ENCODE data around the gene FNDC3A.

FNDC3A gene

DNA sequence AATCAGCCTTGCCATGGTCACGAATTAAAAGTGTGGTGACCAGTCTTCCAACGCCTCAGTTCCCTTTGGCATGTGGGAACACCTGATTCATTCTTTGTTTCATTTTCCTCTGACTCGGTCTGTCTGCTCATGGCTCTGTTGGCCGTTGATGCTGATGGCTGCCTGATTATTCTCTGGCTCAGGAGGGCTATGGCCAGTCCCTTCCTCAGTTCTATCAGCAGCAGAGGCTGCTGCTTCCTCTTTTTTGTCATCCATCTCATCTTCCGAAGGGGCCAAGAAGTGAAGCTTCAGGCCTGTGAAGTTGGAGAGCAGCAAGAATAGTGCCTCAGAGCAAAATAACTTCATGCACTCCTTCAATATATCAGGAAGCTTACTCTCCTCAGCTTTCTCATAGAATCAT, 235.0 kb downstream of the FNDC3A start:
- Histone ChIP-seq H3K9me3 (ENCODE audit: control insufficient read depth, low read length) (no peaks in the 10 kb centered on the region), H3K4me3 (ENCODE audit: low read length) (no peak overlapping the region), H3K9ac (ENCODE audit: low read length) (no peak overlapping the region), H3K36me3 (ENCODE audit: control insufficient read depth, insufficient read depth, low read length, severe bottlenecking) (peaks cover 36% of the 10 kb centered on the region), H3K27me3 (replicated peaks; ENCODE audit: control insufficient read depth, insufficient read depth, low read length) (no peaks in the 10 kb centered on the region), H3K4me1 (ENCODE audit: control insufficient read depth, insufficient read depth, low read length) (peaks cover 3% of the 10 kb centered on the region)
- DNase-seq (ENCODE audit: low read depth), result no peak

DNA sequence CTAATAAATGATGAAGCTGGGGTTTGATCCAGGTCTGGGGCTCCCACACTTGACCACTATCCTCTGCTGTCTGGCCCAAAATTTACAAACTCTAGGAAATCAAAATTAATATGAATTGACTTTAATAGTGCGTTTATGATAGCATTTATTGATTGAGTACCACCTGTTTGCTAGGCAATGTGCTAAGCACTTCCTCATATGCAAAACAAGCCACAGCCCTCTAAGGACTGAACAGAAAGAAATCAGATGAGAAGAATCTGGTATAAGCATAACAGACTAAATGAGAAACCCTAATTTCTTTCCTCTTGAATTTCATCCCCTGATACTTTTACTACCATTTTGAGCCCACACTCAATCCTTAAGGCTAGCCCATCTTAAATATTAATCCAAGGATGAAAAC, 237.8 kb downstream of the FNDC3A start:
- H3K9me3 ChIP-seq (ENCODE audit: control insufficient read depth, low read length), result no peaks in the 10 kb centered on the region
- DNase-seq (ENCODE audit: low read depth), result no peak
- no peak overlapping the region for H3K9ac ChIP-seq (ENCODE audit: low read length)
- H3K4me3 ChIP-seq (ENCODE audit: low read length), result no peak overlapping the region
- peaks cover 14% of the 10 kb centered on the region for H3K27me3 ChIP-seq (replicated peaks; ENCODE audit: control insufficient read depth, insufficient read depth, low read length)
- H3K36me3 ChIP-seq (ENCODE audit: control insufficient read depth, insufficient read depth, low read length, severe bottlenecking), result peaks cover 11% of the 10 kb centered on the region
- peaks cover 3% of the 10 kb centered on the region for H3K4me1 ChIP-seq (ENCODE audit: control insufficient read depth, insufficient read depth, low read length)

DNA sequence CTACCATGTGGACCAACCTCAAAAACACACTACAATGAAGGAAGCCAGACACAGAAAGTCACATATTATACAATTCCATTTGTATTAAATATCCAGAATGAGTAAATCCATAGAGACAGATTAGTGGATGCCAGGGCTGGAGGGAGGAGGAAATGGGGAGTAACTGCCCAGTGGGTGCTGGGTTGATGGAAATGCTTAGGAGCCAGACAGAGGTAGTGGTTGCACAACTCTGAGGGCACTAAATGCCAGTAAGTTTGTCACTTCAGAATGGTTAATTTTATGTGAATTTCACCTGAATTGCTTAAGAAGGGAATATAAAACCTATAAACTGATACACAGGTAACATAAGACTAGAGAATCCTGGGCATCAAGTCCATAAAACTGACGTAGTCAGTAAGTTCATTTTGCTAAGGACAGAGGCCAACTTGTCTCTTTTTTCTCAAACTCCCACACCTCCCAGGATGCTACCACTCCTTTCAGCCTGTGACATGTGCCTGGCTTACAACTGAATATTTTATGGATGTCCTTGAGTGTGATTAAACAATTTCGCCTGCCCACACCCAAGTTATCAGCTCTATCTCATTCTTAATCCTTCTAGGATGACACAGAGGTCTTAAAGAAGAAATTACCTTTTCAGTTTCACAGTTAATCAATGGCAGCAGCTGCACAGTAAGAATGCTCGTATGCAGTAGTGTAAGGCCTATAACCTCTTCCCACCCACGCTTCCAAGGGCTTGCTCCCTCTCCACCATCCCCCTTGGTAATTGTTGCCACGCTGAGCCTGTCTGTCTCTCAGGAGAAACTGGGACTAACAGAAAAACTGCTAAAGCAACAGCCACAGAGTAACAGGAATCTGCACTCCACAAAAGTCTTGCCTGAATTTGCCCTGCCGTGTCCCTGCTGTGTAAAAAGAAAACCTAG, 238.5 kb downstream of the FNDC3A start:
- Histone ChIP-seq H3K9me3 (ENCODE audit: control insufficient read depth, low read length) (no peaks in the 10 kb centered on the region), H3K4me3 (ENCODE audit: low read length) (no peak overlapping the region), H3K36me3 (ENCODE audit: control insufficient read depth, insufficient read depth, low read length, severe bottlenecking) (peaks cover 6% of the 10 kb centered on the region), H3K4me1 (ENCODE audit: control insufficient read depth, insufficient read depth, low read length) (peaks cover 3% of the 10 kb centered on the region), H3K27me3 (replicated peaks; ENCODE audit: control insufficient read depth, insufficient read depth, low read length) (peaks cover 21% of the 10 kb centered on the region), H3K9ac (ENCODE audit: low read length) (no peak overlapping the region)
- DNase-seq (ENCODE audit: low read depth), result no peak

DNA sequence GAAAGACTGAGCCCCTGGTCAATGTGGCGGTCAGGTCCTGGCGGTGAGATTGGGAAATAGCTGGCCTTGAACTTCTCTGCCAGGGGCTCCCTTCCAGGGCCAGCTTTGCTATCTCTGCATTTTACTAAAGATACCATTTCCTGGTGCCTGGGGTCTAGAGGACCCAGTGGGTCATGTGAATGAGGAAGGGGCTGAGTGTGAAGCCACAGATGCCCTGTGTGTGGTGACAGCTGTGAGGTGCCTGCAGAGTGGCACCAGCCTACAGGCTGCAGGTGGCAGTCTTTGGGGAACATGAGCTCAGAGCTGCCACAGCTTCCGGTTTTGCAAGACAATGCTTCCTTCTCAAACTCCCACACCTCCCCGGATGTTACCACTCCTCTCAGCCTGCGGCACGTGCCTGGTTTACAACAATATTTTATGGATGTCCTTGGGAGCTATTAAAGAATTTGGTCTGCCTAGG, 239.2 kb downstream of the FNDC3A start:
- H3K4me1 ChIP-seq (ENCODE audit: control insufficient read depth, insufficient read depth, low read length), result peaks cover 3% of the 10 kb centered on the region
- no peaks in the 10 kb centered on the region for H3K9me3 ChIP-seq (ENCODE audit: control insufficient read depth, low read length)
- H3K9ac ChIP-seq (ENCODE audit: low read length), result no peak overlapping the region
- H3K27me3 ChIP-seq (replicated peaks; ENCODE audit: control insufficient read depth, insufficient read depth, low read length), result peaks cover 26% of the 10 kb centered on the region
- DNase-seq (ENCODE audit: low read depth), result no peak
- no peak overlapping the region for H3K4me3 ChIP-seq (ENCODE audit: low read length)
- no peaks in the 10 kb centered on the region for H3K36me3 ChIP-seq (ENCODE audit: control insufficient read depth, insufficient read depth, low read length, severe bottlenecking)

DNA sequence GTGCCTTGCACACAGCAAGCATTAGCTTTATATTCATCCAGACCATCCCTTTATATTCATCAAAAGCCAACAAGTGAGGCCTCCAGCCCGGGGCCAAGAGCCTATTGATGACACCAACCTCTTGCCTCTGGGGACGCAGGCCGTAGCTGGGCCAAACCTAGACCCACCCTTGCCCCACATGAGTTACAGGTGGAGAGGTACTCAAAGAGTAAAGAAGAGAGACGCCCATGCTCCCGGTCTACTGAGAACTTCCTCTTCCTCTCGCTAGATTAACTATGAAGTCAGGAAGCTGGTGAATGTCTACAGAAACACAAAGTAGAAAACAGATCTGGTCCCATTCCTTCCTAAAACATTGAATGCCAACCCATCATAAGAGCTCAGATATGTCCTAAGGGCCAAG, 240.6 kb downstream of the FNDC3A start:
- Histone ChIP-seq H3K27me3 (replicated peaks; ENCODE audit: control insufficient read depth, insufficient read depth, low read length) (peaks cover 39% of the 10 kb centered on the region), H3K9me3 (ENCODE audit: control insufficient read depth, low read length) (no peaks in the 10 kb centered on the region)
- DNase-seq (ENCODE audit: low read depth), result no peak

DNA sequence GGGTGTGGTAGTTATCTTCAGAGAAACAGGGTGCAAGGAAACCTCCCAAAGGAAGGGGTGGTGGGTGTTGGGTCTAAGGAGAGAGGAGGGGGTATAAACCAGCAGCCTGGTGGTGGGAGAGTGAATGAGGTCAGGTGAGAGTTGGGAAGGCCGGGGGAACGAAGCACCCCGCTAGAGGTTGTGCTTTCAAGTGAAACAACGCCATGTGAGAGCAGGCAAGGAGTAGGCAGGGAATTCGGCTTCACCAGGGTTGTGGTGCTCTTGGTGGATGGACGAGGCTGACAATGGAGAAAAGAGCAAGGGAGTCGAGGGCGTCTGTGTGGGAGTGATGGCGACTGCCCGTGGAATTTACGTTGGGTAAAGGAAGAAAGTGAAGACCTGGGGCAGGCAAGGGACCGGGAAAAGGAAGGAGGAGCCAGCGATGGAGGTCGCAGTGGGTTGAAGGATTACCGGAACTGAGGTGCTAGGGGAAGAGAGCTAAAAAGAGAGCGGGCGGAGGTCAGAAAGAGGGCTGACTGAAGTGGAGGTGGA, 242.3 kb downstream of the FNDC3A start:
- Histone ChIP-seq H3K9me3 (ENCODE audit: control insufficient read depth, low read length) (no peaks in the 10 kb centered on the region), H3K36me3 (ENCODE audit: control insufficient read depth, insufficient read depth, low read length, severe bottlenecking) (no peaks in the 10 kb centered on the region), H3K4me3 (ENCODE audit: low read length) (no peak overlapping the region), H3K4me1 (ENCODE audit: control insufficient read depth, insufficient read depth, low read length) (peaks cover 3% of the 10 kb centered on the region), H3K27me3 (replicated peaks; ENCODE audit: control insufficient read depth, insufficient read depth, low read length) (peaks cover 55% of the 10 kb centered on the region), H3K9ac (ENCODE audit: low read length) (no peak overlapping the region)
- no peak for DNase-seq (ENCODE audit: low read depth)

More for the DNA sequence above, 240.6 kb downstream of the FNDC3A start:
- Histone ChIP-seq H3K36me3 (ENCODE audit: control insufficient read depth, insufficient read depth, low read length, severe bottlenecking) (no peaks in the 10 kb centered on the region), H3K4me1 (ENCODE audit: control insufficient read depth, insufficient read depth, low read length) (peaks cover 3% of the 10 kb centered on the region), H3K4me3 (ENCODE audit: low read length) (no peak overlapping the region), H3K9ac (ENCODE audit: low read length) (no peak overlapping the region)

DNA sequence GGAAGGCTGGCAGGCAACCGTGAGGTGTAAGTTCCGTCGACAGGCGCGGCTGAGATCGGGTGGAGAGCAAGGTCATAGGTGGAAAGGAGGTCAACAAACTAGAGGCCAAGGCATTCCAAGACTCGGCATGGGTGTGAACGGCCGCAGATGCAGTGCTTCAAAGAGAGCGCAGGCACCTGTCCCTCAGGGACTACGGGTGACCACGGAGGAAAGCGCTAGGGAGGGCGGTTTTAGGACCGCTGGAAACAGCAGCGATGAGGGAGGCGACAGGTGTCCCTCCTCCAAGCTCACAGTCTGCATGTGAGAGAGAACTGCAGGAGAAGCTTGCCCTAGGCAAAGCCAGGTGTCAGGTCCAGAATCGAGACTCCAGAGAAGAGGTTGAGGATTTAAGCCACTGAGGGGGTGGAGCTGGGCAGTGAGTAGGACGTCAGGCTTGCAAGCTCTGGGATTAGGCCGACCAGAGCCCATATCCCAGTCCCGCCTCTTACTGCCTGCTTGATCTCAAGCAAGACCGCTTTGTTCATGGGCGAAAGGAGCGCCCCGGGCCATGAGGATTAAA, 242.9 kb downstream of the FNDC3A start:
- no peak overlapping the region for H3K9ac ChIP-seq (ENCODE audit: low read length)
- no peaks in the 10 kb centered on the region for H3K36me3 ChIP-seq (ENCODE audit: control insufficient read depth, insufficient read depth, low read length, severe bottlenecking)
- DNase-seq (ENCODE audit: low read depth), result no peak
- no peaks in the 10 kb centered on the region for H3K9me3 ChIP-seq (ENCODE audit: control insufficient read depth, low read length)
- H3K4me1 ChIP-seq (ENCODE audit: control insufficient read depth, insufficient read depth, low read length), result peaks cover 3% of the 10 kb centered on the region
- H3K4me3 ChIP-seq (ENCODE audit: low read length), result no peak overlapping the region
- H3K27me3 ChIP-seq (replicated peaks; ENCODE audit: control insufficient read depth, insufficient read depth, low read length), result peaks cover 59% of the 10 kb centered on the region

DNA sequence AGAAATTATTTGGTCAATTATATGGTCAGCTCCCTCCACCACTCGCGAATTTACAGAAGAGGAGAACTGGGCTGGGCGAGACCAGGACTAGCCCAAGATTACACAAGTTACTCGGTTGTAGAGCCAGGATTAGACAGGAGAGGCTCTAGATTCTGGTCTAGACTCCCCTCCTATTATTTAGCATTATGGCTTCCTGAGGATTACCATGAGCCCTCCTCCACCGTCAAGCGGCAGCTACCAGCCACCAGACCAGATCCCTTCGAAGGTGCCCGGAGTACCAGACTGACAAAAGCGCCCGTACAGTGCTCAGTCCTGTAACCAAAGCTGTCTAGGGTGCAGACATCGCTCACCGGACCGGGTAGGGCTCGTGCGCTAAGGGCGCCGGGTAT, 243.9 kb downstream of the FNDC3A start:
- H3K4me3 ChIP-seq (ENCODE audit: low read length), result peak overlapping the region; percentile 57

DNA sequence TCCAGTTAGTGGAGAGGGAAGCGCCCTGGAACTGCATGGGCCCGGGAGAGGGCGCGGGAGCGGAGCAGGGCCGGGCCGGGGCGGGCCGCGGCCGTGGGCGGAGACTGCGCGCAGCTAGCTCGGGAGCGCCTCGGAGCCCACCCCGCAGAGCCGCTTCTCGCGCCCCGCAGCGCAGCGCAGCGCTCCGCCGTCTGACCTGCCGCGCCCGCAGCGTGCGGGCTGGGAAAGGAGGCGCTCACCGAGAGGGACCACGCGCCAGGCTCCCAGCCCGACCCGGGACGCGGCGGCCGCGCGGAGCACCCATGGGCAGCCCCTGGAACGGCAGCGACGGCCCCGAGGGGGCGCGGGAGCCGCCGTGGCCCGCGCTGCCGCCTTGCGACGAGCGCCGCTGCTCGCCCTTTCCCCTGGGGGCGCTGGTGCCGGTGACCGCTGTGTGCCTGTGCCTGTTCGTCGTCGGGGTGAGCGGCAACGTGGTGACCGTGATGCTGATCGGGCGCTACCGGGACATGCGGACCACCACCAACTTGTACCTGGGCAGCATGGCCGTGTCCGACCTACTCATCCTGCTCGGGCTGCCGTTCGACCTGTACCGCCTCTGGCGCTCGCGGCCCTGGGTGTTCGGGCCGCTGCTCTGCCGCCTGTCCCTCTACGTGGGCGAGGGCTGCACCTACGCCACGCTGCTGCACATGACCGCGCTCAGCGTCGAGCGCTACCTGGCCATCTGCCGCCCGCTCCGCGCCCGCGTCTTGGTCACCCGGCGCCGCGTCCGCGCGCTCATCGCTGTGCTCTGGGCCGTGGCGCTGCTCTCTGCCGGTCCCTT, 244.5 kb downstream of the FNDC3A start, which contains the start of gene MLNR:
TSS of gene MLNR (plus strand) at position 303 of the 820 bp plus-strand sequence. CDS start at position 303, 0 bp downstream.
- Histone ChIP-seq H3K9me3 (ENCODE audit: control insufficient read depth, low read length) (no peaks in the 10 kb centered on the region), H3K4me3 (ENCODE audit: low read length) (peak within 1 kb of the TSS; percentile 57), H3K4me1 (ENCODE audit: control insufficient read depth, insufficient read depth, low read length) (no peaks in the 10 kb centered on the region), H3K36me3 (ENCODE audit: control insufficient read depth, insufficient read depth, low read length, severe bottlenecking) (no peaks in the 10 kb centered on the region), H3K27me3 (replicated peaks; ENCODE audit: control insufficient read depth, insufficient read depth, low read length) (peaks cover 67% of the 10 kb centered on the region), H3K9ac (ENCODE audit: low read length) (no peak within 1 kb of the TSS)
- peak; percentile 60 for DNase-seq (ENCODE audit: low read depth)

More for the DNA sequence above, 243.9 kb downstream of the FNDC3A start:
- Histone ChIP-seq H3K4me1 (ENCODE audit: control insufficient read depth, insufficient read depth, low read length) (no peaks in the 10 kb centered on the region), H3K9me3 (ENCODE audit: control insufficient read depth, low read length) (no peaks in the 10 kb centered on the region), H3K36me3 (ENCODE audit: control insufficient read depth, insufficient read depth, low read length, severe bottlenecking) (no peaks in the 10 kb centered on the region), H3K9ac (ENCODE audit: low read length) (no peak overlapping the region), H3K27me3 (replicated peaks; ENCODE audit: control insufficient read depth, insufficient read depth, low read length) (peaks cover 67% of the 10 kb centered on the region)
- no peak for DNase-seq (ENCODE audit: low read depth)

DNA sequence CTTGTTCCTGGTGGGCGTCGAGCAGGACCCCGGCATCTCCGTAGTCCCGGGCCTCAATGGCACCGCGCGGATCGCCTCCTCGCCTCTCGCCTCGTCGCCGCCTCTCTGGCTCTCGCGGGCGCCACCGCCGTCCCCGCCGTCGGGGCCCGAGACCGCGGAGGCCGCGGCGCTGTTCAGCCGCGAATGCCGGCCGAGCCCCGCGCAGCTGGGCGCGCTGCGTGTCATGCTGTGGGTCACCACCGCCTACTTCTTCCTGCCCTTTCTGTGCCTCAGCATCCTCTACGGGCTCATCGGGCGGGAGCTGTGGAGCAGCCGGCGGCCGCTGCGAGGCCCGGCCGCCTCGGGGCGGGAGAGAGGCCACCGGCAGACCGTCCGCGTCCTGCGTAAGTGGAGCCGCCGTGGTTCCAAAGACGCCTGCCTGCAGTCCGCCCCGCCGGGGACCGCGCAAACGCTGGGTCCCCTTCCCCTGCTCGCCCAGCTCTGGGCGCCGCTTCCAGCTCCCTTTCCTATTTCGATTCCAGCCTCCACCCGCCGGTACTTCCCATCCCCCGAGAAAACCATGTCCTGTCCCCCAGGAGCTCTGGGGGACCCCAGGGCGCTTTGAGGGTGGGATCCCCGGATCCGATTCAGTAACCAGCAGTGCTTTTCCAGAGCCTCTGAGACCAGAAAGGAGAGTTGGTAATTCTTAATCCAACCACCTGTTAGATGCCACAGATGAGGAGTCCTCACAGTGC, 245.3 kb downstream of the FNDC3A start:
- no peak overlapping the region for H3K9ac ChIP-seq (ENCODE audit: low read length)
- no peaks in the 10 kb centered on the region for H3K36me3 ChIP-seq (ENCODE audit: control insufficient read depth, insufficient read depth, low read length, severe bottlenecking)
- no peak for DNase-seq (ENCODE audit: low read depth)
- peak overlapping the region; percentile 57 for H3K4me3 ChIP-seq (ENCODE audit: low read length)
- H3K9me3 ChIP-seq (ENCODE audit: control insufficient read depth, low read length), result no peaks in the 10 kb centered on the region
- H3K4me1 ChIP-seq (ENCODE audit: control insufficient read depth, insufficient read depth, low read length), result peaks cover 6% of the 10 kb centered on the region
- H3K27me3 ChIP-seq (replicated peaks; ENCODE audit: control insufficient read depth, insufficient read depth, low read length), result peaks cover 67% of the 10 kb centered on the region
